Neuronal stem cell (in vitro differentiated cells): Measurements from ENCODE around the gene TCAP.

ENCODE experiments used
- DNase-seq: peaks from one replicate; pipeline ENCODE4 v3.0.0-alpha.2; 2013; ENCODE audit warnings: low spot score
- H2AFZ ChIP-seq: one replicate; pipeline ENCODE4 v1.6.1; 2013; ENCODE audit warnings: mild to moderate bottlenecking, low read length, inconsistent platforms
- H2AK5ac ChIP-seq: 2 replicates; pipeline ENCODE4 v1.6.1; 2013; ENCODE audit warnings: low read depth, mild to moderate bottlenecking, inconsistent platforms, low read length, moderate library complexity, mixed read lengths
- H2BK120ac ChIP-seq: 2 replicates; pipeline ENCODE4 v1.6.1; 2013; ENCODE audit warnings: low read depth, mild to moderate bottlenecking, inconsistent platforms, low read length, moderate library complexity, mixed read lengths
- H2BK12ac ChIP-seq: one replicate; pipeline ENCODE4 v1.6.1; 2013; ENCODE audit warnings: low read length, inconsistent platforms
- H2BK15ac ChIP-seq: 2 replicates; pipeline ENCODE4 v1.6.1; 2013; ENCODE audit warnings: mild to moderate bottlenecking, low read length, inconsistent platforms, mixed read lengths
- H2BK5ac ChIP-seq: one replicate; pipeline ENCODE4 v1.6.1; 2013; ENCODE audit warnings: inconsistent platforms, mild to moderate bottlenecking, low read length, moderate library complexity
- H3K14ac ChIP-seq: one replicate; pipeline ENCODE4 v1.6.1; 2013; ENCODE audit warnings: low read length, inconsistent platforms
- H3K18ac ChIP-seq: 2 replicates; pipeline ENCODE4 v1.6.1; 2013; ENCODE audit warnings: low read length, inconsistent platforms
- H3K23ac ChIP-seq: 2 replicates; pipeline ENCODE4 v1.6.1; 2013; ENCODE audit warnings: low read depth, mild to moderate bottlenecking, mixed read lengths, low read length, inconsistent platforms; ENCODE audit not compliant: poor library complexity
- H3K27ac ChIP-seq: replicated peaks from 3 replicates; pipeline ENCODE4 v1.5.1; 2013; ENCODE audit warnings: low read length, inconsistent platforms
- H3K27me3 ChIP-seq, 3 experiments: 2 replicates each; pipeline ENCODE4 v1.6.1; 2013; ENCODE audit warnings: low read length in 3 of 3, mild to moderate bottlenecking in 2 of 3, inconsistent platforms in 1 of 3, low read depth in 1 of 3, mixed read lengths in 1 of 3, moderate library complexity in 1 of 3; ENCODE audit not compliant: control insufficient read depth in 3 of 3, insufficient read depth in 3 of 3
- H3K36me3 ChIP-seq, 2 donors: replicated peaks in 1 of 2; 2 replicates each; pipeline ENCODE4 v1.6.1; 2013; ENCODE audit warnings: low read length in 2 of 2; ENCODE audit not compliant: control insufficient read depth in 2 of 2, insufficient read depth in 2 of 2
- H3K4ac ChIP-seq: 2 replicates; pipeline ENCODE4 v1.6.1; 2013; ENCODE audit warnings: inconsistent platforms, mild to moderate bottlenecking, low read length, moderate library complexity
- H3K4me1 ChIP-seq, 2 donors: 1 replicate in 1 of 2; 2 replicates in 1 of 2; pipeline ENCODE4 v1.6.1; 2013; ENCODE audit warnings: low read length in 2 of 2, low read depth in 1 of 2; ENCODE audit not compliant: control insufficient read depth in 2 of 2, insufficient read depth in 1 of 2
- H3K4me2 ChIP-seq: one replicate; pipeline ENCODE4 v1.6.1; 2013; ENCODE audit warnings: mild to moderate bottlenecking, low read length, inconsistent platforms; ENCODE audit not compliant: insufficient read depth, poor library complexity, severe bottlenecking
- H3K4me3 ChIP-seq, 2 donors: 2 replicates each; pipeline ENCODE4 v1.5.1; 2013; ENCODE audit warnings: low read length in 2 of 2, mild to moderate bottlenecking in 2 of 2, inconsistent platforms in 1 of 2, moderate library complexity in 1 of 2
- H3K79me1 ChIP-seq: one replicate; pipeline ENCODE4 v1.6.1; 2013; ENCODE audit warnings: low read depth, mild to moderate bottlenecking, inconsistent platforms, low read length, moderate library complexity
- H3K9ac ChIP-seq: one replicate; pipeline ENCODE4 v1.6.1; 2013; ENCODE audit warnings: mild to moderate bottlenecking, low read depth, low read length, inconsistent platforms; ENCODE audit not compliant: poor library complexity
- H3K9me3 ChIP-seq, 2 donors: replicated peaks in 1 of 2; 2 replicates each; pipeline versions ENCODE3 to v1.6.1; 2013; ENCODE audit warnings: low read length in 2 of 2, mild to moderate bottlenecking in 2 of 2, inconsistent platforms in 1 of 2, low read depth in 1 of 2, mixed read lengths in 1 of 2, moderate library complexity in 1 of 2; ENCODE audit not compliant: control insufficient read depth in 2 of 2, insufficient read depth in 1 of 2
- H4K8ac ChIP-seq: one replicate; pipeline ENCODE4 v1.6.1; 2013; ENCODE audit warnings: low read depth, mild to moderate bottlenecking, inconsistent platforms, low read length, moderate library complexity
- H4K91ac ChIP-seq: one replicate; pipeline ENCODE4 v1.6.1; 2013; ENCODE audit warnings: low read length, low read depth, mild to moderate bottlenecking, inconsistent platforms; ENCODE audit not compliant: poor library complexity
- WGBS, 2 donors: extraction: QIAGEN DNeasy Blood & Tissue Kit; methylation state at CpG; one replicate each; pipeline ENCODE4 v1.1.7; 2013; ENCODE audit warnings: missing lambda C conversion rate in 2 of 2, mixed read lengths in 1 of 2; ENCODE audit not compliant: insufficient read length in 2 of 2, insufficient replicate concordance in 1 of 2; ENCODE audit errors: extremely low coverage in 2 of 2; 5-methylcytosine and 5-hydroxymethylcytosine counted together

Gene TCAP

DNA sequence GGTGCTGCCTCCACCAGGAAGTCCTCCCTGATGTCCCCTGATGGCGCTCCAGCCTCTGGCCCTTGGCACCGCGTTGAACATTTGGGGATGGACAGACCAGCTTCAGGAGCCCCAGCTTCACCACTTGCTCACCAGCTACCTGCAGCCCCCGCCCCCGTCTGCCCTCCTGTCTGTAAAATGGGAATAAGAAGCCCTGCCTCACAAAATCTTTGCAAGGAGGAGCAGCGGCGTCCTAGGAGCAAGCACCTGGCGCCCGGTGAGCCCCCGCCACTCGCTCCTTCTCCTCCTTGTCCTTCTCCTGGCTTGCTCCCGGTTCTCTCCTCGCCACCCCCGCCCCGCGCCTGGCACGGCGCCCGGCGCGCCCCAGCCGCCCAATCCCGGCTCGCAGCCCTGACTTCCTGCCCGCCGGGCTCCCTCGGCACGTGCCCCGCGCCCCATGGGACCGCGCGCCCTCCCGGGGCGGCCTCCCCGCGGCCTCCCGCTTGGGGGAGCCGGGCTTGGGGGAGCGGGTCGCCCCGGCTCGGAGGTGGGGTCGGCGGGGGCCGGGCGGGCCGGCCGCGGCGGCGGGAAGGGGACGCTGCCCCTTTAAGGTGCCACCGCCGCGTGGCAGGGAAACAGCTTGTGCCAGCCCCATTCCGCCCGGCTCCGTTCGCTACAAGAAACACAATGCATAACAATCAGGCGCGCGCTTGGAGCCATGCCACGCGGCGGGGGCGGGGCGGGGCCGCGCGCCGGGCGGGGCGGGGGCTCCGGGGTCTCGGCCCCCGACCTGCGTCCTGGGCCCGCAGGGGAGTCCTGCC, 47.5 kb upstream of the TCAP start:
- H2BK12ac ChIP-seq = no peak overlapping the region
- H2BK5ac ChIP-seq = no peak overlapping the region
- H2BK120ac ChIP-seq = no peak overlapping the region
- peak overlapping the region; percentile 22 for H2BK15ac ChIP-seq
- H3K4me3 ChIP-seq = peak overlapping the region; percentile 43 to 70
- no peak overlapping the region for H3K27ac ChIP-seq
- peak overlapping the region; percentile 67 for H3K18ac ChIP-seq
- H2AFZ ChIP-seq = peak overlapping the region; percentile 87
- peak overlapping the region; percentile 64 for H3K9ac ChIP-seq
- H3K4me1 ChIP-seq = peaks cover 6 to 7% of the 10 kb centered on the region in 2 donors
- no peak for DNase-seq
- no peak overlapping the region for H4K91ac ChIP-seq
- H3K4me2 ChIP-seq = peak overlapping the region; percentile 78
- H3K23ac ChIP-seq = no peak overlapping the region
- H4K8ac ChIP-seq = no peak overlapping the region
- peaks cover 10 to 74% (median 47%) of the 10 kb centered on the region in 3 experiments for H3K27me3 ChIP-seq
- no peak overlapping the region for H3K14ac ChIP-seq
- H3K79me1 ChIP-seq = no peaks in the 10 kb centered on the region
- H2AK5ac ChIP-seq = no peak overlapping the region
- no peak overlapping the region for H3K4ac ChIP-seq
- H3K9me3 ChIP-seq = no peaks in the 10 kb centered on the region
- no peaks in the 10 kb centered on the region for H3K36me3 ChIP-seq
- WGBS, 2 donors = no CpG with 5 or more reads among the region's 79 CpGs

DNA sequence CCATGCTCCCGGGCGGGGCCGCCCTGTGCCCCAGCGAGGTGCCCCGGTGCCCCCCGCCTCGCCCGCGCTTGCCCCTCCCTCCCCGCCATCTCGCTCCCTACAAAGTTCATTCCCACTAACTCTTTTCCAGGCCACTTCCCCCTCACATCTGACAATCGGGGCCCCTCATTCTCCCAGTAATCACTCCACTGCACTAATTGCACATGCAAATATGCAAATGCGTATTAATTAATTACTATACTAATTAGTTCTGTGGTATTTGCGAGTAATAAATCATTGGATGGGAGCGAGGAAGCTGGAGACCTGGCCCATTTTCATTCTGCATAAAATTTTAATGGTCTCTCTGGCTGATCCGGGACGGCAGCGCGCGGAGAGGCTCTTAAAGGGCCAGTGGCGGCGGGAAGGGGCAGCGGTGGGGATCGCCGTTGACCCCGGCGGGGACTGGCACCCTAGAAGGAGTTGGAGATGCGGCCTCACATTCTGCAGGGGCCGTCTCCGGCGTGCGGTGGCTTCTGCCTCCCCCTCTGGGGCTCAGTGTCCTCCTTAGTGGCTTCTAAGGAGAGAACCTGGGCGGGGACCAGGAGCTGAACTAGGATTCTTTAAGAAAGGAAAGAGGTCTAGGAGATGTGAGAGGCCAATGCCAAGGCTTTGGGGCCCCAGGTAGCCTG, 46.8 kb upstream of the TCAP start:
- Histone ChIP-seq H3K23ac (no peak overlapping the region), H3K27me3 (peaks cover 10 to 67% (median 47%) of the 10 kb centered on the region in 3 experiments), H2AK5ac (peak overlapping the region; percentile 63), H3K36me3 (no peaks in the 10 kb centered on the region), H2BK120ac (no peak overlapping the region), H3K14ac (no peak overlapping the region), H3K4me2 (peak overlapping the region; percentile 78), H2BK15ac (no peak overlapping the region), H2AFZ (peak overlapping the region; percentile 87), H3K9me3 (no peaks in the 10 kb centered on the region), H4K91ac (no peak overlapping the region), H3K9ac (no peak overlapping the region), H3K4me3 (peak overlapping the region; percentile 22 to 43), H2BK5ac (no peak overlapping the region), H3K79me1 (no peaks in the 10 kb centered on the region), H4K8ac (no peak overlapping the region), H2BK12ac (no peak overlapping the region), H3K4ac (no peak overlapping the region), H3K27ac (no peak overlapping the region), H3K4me1 (peaks cover 4 to 7% of the 10 kb centered on the region in 2 donors), H3K18ac (no peak overlapping the region)
- no peak for DNase-seq
- no CpG with 5 or more reads among the region's 33 CpGs for WGBS, 2 donors

DNA sequence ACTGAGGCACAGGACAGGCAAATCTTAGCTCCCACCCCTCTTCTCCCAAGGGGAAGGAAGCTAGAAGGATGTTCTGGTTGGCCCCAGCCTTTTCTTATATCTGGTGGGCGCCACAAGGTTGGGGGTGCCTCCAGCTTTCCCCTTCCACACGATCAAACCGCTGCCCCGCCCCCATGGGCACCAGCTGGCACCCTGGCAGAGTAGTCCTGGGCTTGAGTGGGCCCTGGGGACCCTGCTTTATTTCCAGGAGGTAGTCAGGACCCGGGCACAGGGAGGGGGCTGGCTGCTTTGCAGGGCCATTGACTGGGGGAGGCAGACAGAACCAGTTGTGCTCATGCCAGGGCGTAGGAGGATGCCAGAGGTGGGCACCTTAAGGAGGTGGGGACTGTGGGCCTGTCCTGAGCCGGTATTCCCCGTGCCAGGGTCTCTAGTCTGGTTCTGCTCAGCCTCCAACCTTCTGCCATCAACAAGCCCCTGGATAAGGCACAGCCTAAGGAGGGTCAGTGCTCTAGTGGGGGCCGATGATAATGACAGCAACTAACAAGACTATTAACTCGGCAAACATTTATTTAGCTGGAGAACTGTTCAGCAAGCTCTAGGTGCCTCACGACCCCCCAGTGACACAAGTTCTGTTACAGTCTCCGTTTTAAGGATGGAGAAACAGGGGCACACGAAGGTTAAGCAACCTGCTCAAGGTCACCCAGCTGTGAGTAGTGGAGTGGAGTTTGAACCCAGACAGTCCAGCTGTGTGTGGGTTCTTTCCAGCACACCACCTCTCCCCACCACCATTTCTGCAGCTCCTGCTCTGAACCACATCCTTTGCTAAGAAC, 46.0 kb upstream of the TCAP start:
- no peak for DNase-seq
- no CpG with 5 or more reads among the region's 13 CpGs for WGBS, 2 donors
- H3K9me3 ChIP-seq = no peaks in the 10 kb centered on the region
- no peak overlapping the region for H2BK15ac ChIP-seq
- H3K79me1 ChIP-seq = no peaks in the 10 kb centered on the region
- no peak overlapping the region for H3K9ac ChIP-seq
- H2AK5ac ChIP-seq = peak overlapping the region; percentile 63
- H3K27me3 ChIP-seq = peaks cover 10 to 69% (median 47%) of the 10 kb centered on the region in 3 experiments
- H3K4me1 ChIP-seq = peaks cover 4 to 7% of the 10 kb centered on the region in 2 donors
- no peak overlapping the region for H4K91ac ChIP-seq
- H3K14ac ChIP-seq = no peak overlapping the region
- H3K23ac ChIP-seq = no peak overlapping the region
- no peak overlapping the region for H3K27ac ChIP-seq
- H3K36me3 ChIP-seq = no peaks in the 10 kb centered on the region
- H2AFZ ChIP-seq = peak overlapping the region; percentile 87
- peak overlapping the region; percentile 78 for H3K4me2 ChIP-seq
- H3K4me3 ChIP-seq = peak overlapping the region; percentile 8 to 43
- H2BK120ac ChIP-seq = no peak overlapping the region
- H3K18ac ChIP-seq = no peak overlapping the region
- no peak overlapping the region for H2BK5ac ChIP-seq
- no peak overlapping the region for H3K4ac ChIP-seq
- H2BK12ac ChIP-seq = no peak overlapping the region
- no peak overlapping the region for H4K8ac ChIP-seq
